B cell (primary cell): ENCODE measurements around the gene SEMA4D. TPM values are rescaled to one million over a fixed set of nuclear protein-coding genes. Genes with fewer than 3 reads are reported as not detected.

Experiments used
- ATAC-seq: fragments of 200-7000 bp; cut with Tn5 transposase; one replicate; pipeline ENCODE4 v1.10.0; 2021; ENCODE audit warnings: low read depth, mild to moderate bottlenecking, moderate number of reproducible peaks, moderate library complexity
- CTCF ChIA-PET: fragments of 350-600 bp; sonication (Branson Sonifier 250); formaldehyde crosslinking; loops from one replicate; lab custom pipeline; 2021; ENCODE audit warnings: antibody characterized with exemption, inconsistent platforms; lab: Charles Lee
- POLR2A ChIA-PET: fragments of 350-600 bp; sonication (Branson Sonifier 250); formaldehyde crosslinking; loops from one replicate; lab custom pipeline; 2021; ENCODE audit warnings: antibody characterized with exemption; lab: Charles Lee
- DNase-seq: peaks from one replicate; pipeline ENCODE4 v3.0.0; 2013
- H2AFZ ChIP-seq: 2 replicates; pipeline ENCODE4 v1.6.1; 2012; ENCODE audit warnings: mild to moderate bottlenecking, low read depth, low read length; ENCODE audit not compliant: insufficient read depth, poor library complexity, severe bottlenecking
- H3K27ac ChIP-seq, 2 donors: 1 replicate in 1 of 2; 2 replicates in 1 of 2; pipeline ENCODE4 v1.5.1; 2012 to 2013; ENCODE audit warnings: low read length in 2 of 2, mild to moderate bottlenecking in 2 of 2, moderate library complexity in 1 of 2
- H3K27me3 ChIP-seq, 4 experiments: fragments of 200-600 bp in 1 of 4; sonication (generic) in 1 of 4; replicated peaks in 1 of 4; 1 replicate in 2 of 4; 2 replicates in 2 of 4; pipeline versions ENCODE4 v1.6.1 to v1.7.0; 2013 to 2016; ENCODE audit warnings: low read length in 3 of 4, mild to moderate bottlenecking in 2 of 4, mixed read lengths in 1 of 4, moderate library complexity in 1 of 4; ENCODE audit not compliant: insufficient read depth in 4 of 4, control insufficient read depth in 3 of 4; ENCODE audit errors: control extremely low read depth in 1 of 4
- H3K36me3 ChIP-seq, 2 experiments: replicated peaks in 1 of 2; 1 replicate in 1 of 2; 2 replicates in 1 of 2; pipeline versions ENCODE4 v1.6.1 to v1.7.1; 2013; ENCODE audit warnings: low read length in 1 of 2; ENCODE audit not compliant: insufficient read depth in 2 of 2, control insufficient read depth in 1 of 2; ENCODE audit errors: control extremely low read depth in 1 of 2, extremely low read depth in 1 of 2
- H3K4me1 ChIP-seq, 2 donors: fragments of 200-600 bp in 1 of 2; sonication (generic) in 1 of 2; 1 replicate in 1 of 2; 2 replicates in 1 of 2; pipeline versions ENCODE4 v1.5.1 to v1.6.1; 2013 to 2017; ENCODE audit warnings: low read length in 2 of 2; ENCODE audit not compliant: control insufficient read depth in 2 of 2, insufficient read depth in 2 of 2
- H3K4me2 ChIP-seq: replicated peaks from 2 replicates; pipeline ENCODE3; 2012; ENCODE audit warnings: mild to moderate bottlenecking, low read depth, low read length; ENCODE audit not compliant: poor library complexity, severe bottlenecking
- H3K4me3 ChIP-seq, 5 experiments: fragments of 200-600 bp in 1 of 5; sonication (generic) in 1 of 5; 1 replicate in 3 of 5; 2 replicates in 2 of 5; pipeline versions ENCODE4 v1.5.1 to v1.7.0; 2011 to 2016; ENCODE audit warnings: low read length in 4 of 5, mild to moderate bottlenecking in 4 of 5, low read depth in 2 of 5, control low read depth in 1 of 5, moderate library complexity in 1 of 5; ENCODE audit not compliant: insufficient read depth in 1 of 5; ENCODE audit errors: control extremely low read depth in 1 of 5, extremely low read depth in 1 of 5
- H3K79me2 ChIP-seq: fragments of 200-600 bp; sonication (generic); one replicate; pipeline ENCODE4 v1.6.0; 2016; ENCODE audit warnings: low read length; ENCODE audit not compliant: control insufficient read depth, insufficient read depth
- H3K9ac ChIP-seq: fragments of 200-600 bp; sonication (generic); 2 replicates; pipeline ENCODE4 v1.6.1; 2017; ENCODE audit warnings: mild to moderate bottlenecking, low read length, moderate library complexity
- H3K9me3 ChIP-seq, 3 donors: one replicate each; pipeline versions ENCODE4 v1.6.1 to v1.7.1; 2013; ENCODE audit warnings: low read length in 2 of 3; ENCODE audit not compliant: control insufficient read depth in 2 of 3, insufficient read depth in 1 of 3; ENCODE audit errors: control extremely low read depth in 1 of 3
- H4K20me1 ChIP-seq: 2 replicates; pipeline ENCODE4 v1.6.0; 2012; ENCODE audit warnings: mild to moderate bottlenecking, low read length; ENCODE audit not compliant: insufficient read depth, control insufficient read depth, poor library complexity, severe bottlenecking
- H3K27ac Mint-ChIP-seq: one replicate; pipeline ENCODE4 v1.8.0; 2021; ENCODE audit warnings: mixed read lengths
- H3K27me3 Mint-ChIP-seq: one replicate; pipeline ENCODE4 v1.8.0; 2021; ENCODE audit warnings: mixed read lengths
- H3K4me1 Mint-ChIP-seq: one replicate; pipeline ENCODE4 v1.8.0; 2021; ENCODE audit warnings: mixed read lengths
- H3K4me3 Mint-ChIP-seq: one replicate; pipeline ENCODE4 v1.8.0; 2021; ENCODE audit warnings: mixed read lengths
- H3K9me3 Mint-ChIP-seq: one replicate; pipeline ENCODE4 v1.8.0; 2022; ENCODE audit warnings: mixed read lengths; ENCODE audit not compliant: insufficient read depth
- CTCF ChIP-seq: fragments of 200-600 bp; IDR thresholded peaks from one replicate; pipeline ENCODE4 v1.8.0; 2022; ENCODE audit warnings: antibody characterized with exemption, mild to moderate bottlenecking
- EZH2 ChIP-seq: IDR thresholded peaks from 2 replicates; pipeline ENCODE4 v1.6.1; 2012; ENCODE audit warnings: borderline replicate concordance, low read depth, mild to moderate bottlenecking, moderate library complexity, low read length; ENCODE audit not compliant: insufficient read depth, poor library complexity, severe bottlenecking
- WGBS: methylation state at CpG from one replicate; pipeline ENCODE4 v1.1.5; 2013; ENCODE audit warnings: missing lambda C conversion rate; ENCODE audit not compliant: insufficient coverage; 5-methylcytosine and 5-hydroxymethylcytosine counted together
- intact Hi-C: fragments of 100-400 bp; cut with micrococcal nuclease; formaldehyde crosslinking; loops from one replicate; pipeline ENCODE4 v1.10.0; 2022
- polyA plus RNA-seq: library from polyadenylated mRNA; depleted of rRNA; stranded (reverse); fragments of >200 nt; gene quantifications from 2 replicates; pipeline ENCODE4 v1.2.3, GENCODE V29; 2012
- total RNA-seq, 2 donors: library from RNA; stranded (reverse); fragments of 120-200 nt in 1 of 2; gene quantifications; 1 replicate in 1 of 2; 2 replicates in 1 of 2; pipeline versions ENCODE4 v1.2.3 to v1.2.4, GENCODE V29; 2013 to 2022

The SEMA4D gene
- total and polyA plus RNA-seq, 2 donors (not counting 1 experiment from before 2014, with no cell fraction given) = 53.6 to 231 TPM

- no peak for ATAC-seq
- H3K27me3 ChIP-seq = no peaks in the 10 kb centered on the region
- Mint-ChIP-seq H3K27me3 (no peaks in the 10 kb centered on the region), H3K4me1 (no peaks in the 10 kb centered on the region), H3K4me3 (no peak overlapping the region), H3K9me3 (no peaks in the 10 kb centered on the region), H3K27ac (no peak overlapping the region)
- H3K4me1 ChIP-seq = no peaks in the 10 kb centered on the region
- WGBS = no CpG with 5 or more reads among the region's 3 CpGs
- H3K9me3 ChIP-seq = no peaks in the 10 kb centered on the region
- no peak overlapping the region for H2AFZ ChIP-seq
- H4K20me1 ChIP-seq = peaks cover 14% of the 10 kb centered on the region
- no peak overlapping the region for H3K4me2 ChIP-seq
- H3K4me3 ChIP-seq = no peak overlapping the region
- H3K9ac ChIP-seq = no peak overlapping the region
- TF ChIP-seq CTCF (no peak), EZH2 (no peak)
- intact Hi-C loops = no loop called here
- peaks cover 6% of the 10 kb centered on the region for H3K79me2 ChIP-seq
- POLR2A ChIA-PET = no interaction called here
- H3K36me3 ChIP-seq = peaks cover 32 to 87% of the 10 kb centered on the region in 2 experiments
- H3K27ac ChIP-seq = no peak overlapping the region
- no peak for DNase-seq
- CTCF ChIA-PET = interaction anchor here (0.9 to 1.7 kb wide), 2 partner anchors 8 to 209 kb away, joined by 3 to 6 read pairs; no protein-coding TSS in a partner anchor
Observed at GRCh38 chr9:89340332-89340731, 157.6 kb downstream of the SEMA4D start.

GRCh38 chr9:89339807-89340206, 158.1 kb downstream of the SEMA4D start:
- Mint-ChIP-seq H3K4me1 (no peaks in the 10 kb centered on the region), H3K9me3 (no peaks in the 10 kb centered on the region), H3K27me3 (no peaks in the 10 kb centered on the region), H3K27ac (no peak overlapping the region), H3K4me3 (no peak overlapping the region)
- POLR2A ChIA-PET = no interaction called here
- Histone ChIP-seq H3K36me3 (peaks cover 28 to 85% of the 10 kb centered on the region in 2 experiments), H3K9me3 (no peaks in the 10 kb centered on the region), H3K4me1 (no peaks in the 10 kb centered on the region), H3K9ac (no peak overlapping the region), H3K79me2 (peaks cover under 1% of the 10 kb centered on the region), H3K27ac (no peak overlapping the region), H3K4me2 (no peak overlapping the region), H2AFZ (no peak overlapping the region), H4K20me1 (peaks cover 8% of the 10 kb centered on the region), H3K4me3 (no peak overlapping the region), H3K27me3 (no peaks in the 10 kb centered on the region)
- no peak for ATAC-seq
- intact Hi-C loops = no loop called here
- DNase-seq = no peak
- TF ChIP-seq EZH2 = no peak
- no peak for TF ChIP-seq CTCF
- 100% methylated on average over 1 of the region's 2 CpGs for WGBS
- CTCF ChIA-PET = interaction anchor here (0.9 to 1.7 kb wide), 2 partner anchors 8 to 209 kb away, joined by 3 to 6 read pairs; no protein-coding TSS in a partner anchor
